ENCODE data around the gene PAX6.

PAX6 gene

GRCh38 chr11:31805037-31805628 is 6.0 kb downstream of the PAX6 start:
- TF ChIP-seq TCF12 (IDR thresholded peaks at IDR 0.05; ENCODE audit: low read depth): no peak

GRCh38 chr11:31804312-31805036 is 6.6 kb downstream of the PAX6 start:
- TF ChIP-seq MAX (IDR thresholded peaks at IDR 0.05) (no peak), CREB1 (IDR thresholded peaks at IDR 0.05; ENCODE audit: low read depth) (no peak), YY1 (IDR thresholded peaks at IDR 0.05; ENCODE audit: low read depth) (no peak), RAD21 (IDR thresholded peaks at IDR 0.05; ENCODE audit: low read depth) (no peak), EGR1 (IDR thresholded peaks at IDR 0.05) (no peak), TEAD4 (IDR thresholded peaks at IDR 0.05) (no peak), NFIC (IDR thresholded peaks at IDR 0.05) (no peak), USF1 (IDR thresholded peaks at IDR 0.05) (no peak), REST (IDR thresholded peaks at IDR 0.05; ENCODE audit: low read depth) (no peak), EP300 (IDR thresholded peaks at IDR 0.05; ENCODE audit: borderline replicate concordance) (no peak), TAF1 (IDR thresholded peaks at IDR 0.05; ENCODE audit: low read depth) (no peak), TCF12 (IDR thresholded peaks at IDR 0.05; ENCODE audit: low read depth) (no peak), CEBPB (IDR thresholded peaks at IDR 0.05) (no peak), ZBTB7A (IDR thresholded peaks at IDR 0.05; ENCODE audit: low read depth) (no peak), FOXM1 (IDR thresholded peaks at IDR 0.05; ENCODE audit: borderline replicate concordance, low read depth) (no peak)

- no peak for TF ChIP-seq TCF12 (IDR thresholded peaks at IDR 0.05; ENCODE audit: low read depth)
- no peak for TF ChIP-seq CEBPB (IDR thresholded peaks at IDR 0.05)
- no peak for TF ChIP-seq USF1 (IDR thresholded peaks at IDR 0.05)
- TF ChIP-seq RAD21 (IDR thresholded peaks at IDR 0.05; ENCODE audit: low read depth): no peak
- no peak for TF ChIP-seq TEAD4 (IDR thresholded peaks at IDR 0.05)
- TF ChIP-seq REST (IDR thresholded peaks at IDR 0.05; ENCODE audit: low read depth): no peak
- no peak for TF ChIP-seq YY1 (IDR thresholded peaks at IDR 0.05; ENCODE audit: low read depth)
- no peak for TF ChIP-seq MAX (IDR thresholded peaks at IDR 0.05)
- no peak for TF ChIP-seq FOXM1 (IDR thresholded peaks at IDR 0.05; ENCODE audit: borderline replicate concordance, low read depth)
- TF ChIP-seq EP300 (IDR thresholded peaks at IDR 0.05; ENCODE audit: borderline replicate concordance): no peak
- no peak for TF ChIP-seq CREB1 (IDR thresholded peaks at IDR 0.05; ENCODE audit: low read depth)
- no peak for TF ChIP-seq NFIC (IDR thresholded peaks at IDR 0.05)
- TF ChIP-seq TAF1 (IDR thresholded peaks at IDR 0.05; ENCODE audit: low read depth): no peak
- no peak for TF ChIP-seq ZBTB7A (IDR thresholded peaks at IDR 0.05; ENCODE audit: low read depth)
- TF ChIP-seq EGR1 (IDR thresholded peaks at IDR 0.05): no peak
These were observed 7.3 kb downstream of the PAX6 start for GRCh38 chr11:31803813-31804311.

- no peak for TF ChIP-seq FOXM1 (IDR thresholded peaks at IDR 0.05; ENCODE audit: borderline replicate concordance, low read depth)
- no peak for TF ChIP-seq CEBPB (IDR thresholded peaks at IDR 0.05)
- no peak for TF ChIP-seq EP300 (IDR thresholded peaks at IDR 0.05; ENCODE audit: borderline replicate concordance)
- TF ChIP-seq TCF12 (IDR thresholded peaks at IDR 0.05; ENCODE audit: low read depth): no peak
- no peak for TF ChIP-seq YY1 (IDR thresholded peaks at IDR 0.05; ENCODE audit: low read depth)
- no peak for TF ChIP-seq MAX (IDR thresholded peaks at IDR 0.05)
- TF ChIP-seq EGR1 (IDR thresholded peaks at IDR 0.05): no peak
- TF ChIP-seq USF1 (IDR thresholded peaks at IDR 0.05): no peak
- no peak for TF ChIP-seq TAF1 (IDR thresholded peaks at IDR 0.05; ENCODE audit: low read depth)
- no peak for TF ChIP-seq TEAD4 (IDR thresholded peaks at IDR 0.05)
- no peak for TF ChIP-seq CREB1 (IDR thresholded peaks at IDR 0.05; ENCODE audit: low read depth)
- no peak for TF ChIP-seq REST (IDR thresholded peaks at IDR 0.05; ENCODE audit: low read depth)
- no peak for TF ChIP-seq RAD21 (IDR thresholded peaks at IDR 0.05; ENCODE audit: low read depth)
- no peak for TF ChIP-seq ZBTB7A (IDR thresholded peaks at IDR 0.05; ENCODE audit: low read depth)
- TF ChIP-seq NFIC (IDR thresholded peaks at IDR 0.05): no peak
These were observed 7.9 kb downstream of the PAX6 start for GRCh38 chr11:31802990-31803812.
